Stimulated activated effector memory CD8-positive, alpha-beta T cell treated with anti-CD3 and anti-CD28 coated beads, Interleukin-12 subunit alpha, Interleukin-12 subunit beta, amount 100 ng/mL, for 72 hours (primary cell): ENCODE measurements around the gene RLN3.

Source experiments
- ATAC-seq: fragments of 150-1000 bp; cut with Tn5 transposase; 2 replicates; pipeline ENCODE4 v1.10.0; 2021
- DNase-seq, 2 donors: peaks; one replicate each; pipeline ENCODE4 v3.0.0; 2021 to 2022; ENCODE audit warnings: low spot score in 2 of 2
- H3K27ac Mint-ChIP-seq: one replicate; pipeline ENCODE4 v1.8.0; 2022; ENCODE audit warnings: mild to moderate bottlenecking, mixed read lengths
- H3K36me3 Mint-ChIP-seq: one replicate; pipeline ENCODE4 v1.8.0; 2022; ENCODE audit warnings: mild to moderate bottlenecking, mixed read lengths
- H3K4me1 Mint-ChIP-seq: one replicate; pipeline ENCODE4 v1.8.0; 2022; ENCODE audit warnings: mixed read lengths
- H3K4me3 Mint-ChIP-seq: one replicate; pipeline ENCODE4 v1.8.0; 2022; ENCODE audit warnings: mild to moderate bottlenecking, mixed read lengths
- H3K9me3 Mint-ChIP-seq: one replicate; pipeline ENCODE4 v1.8.0; 2022; ENCODE audit warnings: mixed read lengths

RLN3 gene, protein sequence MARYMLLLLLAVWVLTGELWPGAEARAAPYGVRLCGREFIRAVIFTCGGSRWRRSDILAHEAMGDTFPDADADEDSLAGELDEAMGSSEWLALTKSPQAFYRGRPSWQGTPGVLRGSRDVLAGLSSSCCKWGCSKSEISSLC

DNA sequence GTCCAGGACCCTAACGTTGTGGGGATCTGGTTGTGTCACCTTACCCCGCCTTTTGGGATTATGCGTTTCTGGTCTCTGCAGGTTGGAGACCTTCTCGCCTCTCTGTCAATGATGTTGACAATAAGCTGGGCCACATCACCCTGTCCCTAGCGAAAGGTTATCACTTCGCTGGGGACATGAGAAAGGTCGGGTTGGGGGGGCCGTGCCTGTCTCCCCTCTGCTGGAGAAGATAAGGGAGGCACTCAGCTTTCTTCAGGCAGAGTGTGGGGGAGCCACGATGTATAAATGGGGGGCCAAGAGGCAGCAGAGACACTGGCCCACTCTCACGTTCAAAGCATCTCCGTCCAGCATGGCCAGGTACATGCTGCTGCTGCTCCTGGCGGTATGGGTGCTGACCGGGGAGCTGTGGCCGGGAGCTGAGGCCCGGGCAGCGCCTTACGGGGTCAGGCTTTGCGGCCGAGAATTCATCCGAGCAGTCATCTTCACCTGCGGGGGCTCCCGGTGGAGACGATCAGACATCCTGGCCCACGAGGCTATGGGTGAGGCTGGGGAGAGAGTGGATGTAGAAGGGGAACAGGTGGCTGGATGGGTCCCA, at the start of gene RLN3:
Gene RLN3 (plus strand): TSS at position 293 of the 595 bp plus-strand sequence. CDS start 57 bp downstream, at position 350.
- Mint-ChIP-seq H3K36me3 (peaks cover 14% of the 10 kb centered on the region), H3K4me3 (no peak within 1 kb of the TSS), H3K4me1 (peaks cover 20% of the 10 kb centered on the region), H3K9me3 (no peaks in the 10 kb centered on the region), H3K27ac (peak within 1 kb of the TSS; percentile 6)
- DNase-seq, result no peak
- ATAC-seq, result no peak

DNA sequence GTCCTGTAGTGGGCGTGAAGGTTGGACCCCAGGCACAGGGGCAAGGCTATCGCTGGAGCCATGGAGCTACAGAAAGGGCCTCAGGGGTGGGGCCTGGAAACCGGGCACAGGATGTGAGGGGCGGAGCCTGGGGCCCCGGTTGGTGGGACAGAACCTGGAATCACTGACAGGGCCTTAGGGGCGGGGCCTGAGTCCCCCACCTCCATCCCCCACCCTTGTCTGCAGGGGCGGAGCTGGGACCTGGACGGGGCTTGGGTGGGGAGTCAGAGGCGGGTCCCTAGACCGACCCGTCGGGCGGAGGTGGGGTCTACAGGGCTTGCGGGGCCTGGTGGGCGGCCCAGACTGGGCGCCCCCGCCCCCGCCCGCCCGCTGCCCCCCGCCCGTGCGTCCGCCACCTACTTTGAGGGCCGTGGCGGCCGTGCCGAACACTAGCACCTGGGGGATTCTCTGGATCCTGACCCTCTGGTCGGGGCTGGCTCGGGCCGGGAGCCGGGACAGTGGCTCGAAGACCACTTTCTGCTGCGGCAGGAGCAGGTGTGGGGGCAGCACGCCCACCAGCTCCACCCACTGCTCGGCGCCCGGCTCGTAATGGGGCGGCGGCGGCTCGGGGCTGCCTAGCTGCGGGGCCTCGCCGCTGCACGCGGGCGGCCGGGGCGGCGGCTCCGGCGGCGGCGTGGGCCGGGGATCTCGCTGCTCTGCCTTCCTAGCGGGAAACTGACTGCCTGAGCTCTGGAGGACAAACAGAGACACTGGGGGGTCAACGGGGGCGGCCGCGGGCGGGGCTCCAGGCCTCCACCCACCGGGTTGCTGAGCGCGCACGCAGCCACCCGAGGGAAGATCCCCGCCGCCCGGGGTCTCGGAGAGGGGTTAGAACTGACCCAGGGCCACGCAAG, 49.4 kb upstream of the RLN3 start:
- H3K9me3 Mint-ChIP-seq, result no peaks in the 10 kb centered on the region
- peaks cover 15% of the 10 kb centered on the region for H3K4me1 Mint-ChIP-seq
- ATAC-seq (peak; percentile 53), DNase-seq (no peak)
- peak overlapping the region; percentile 74 for H3K27ac Mint-ChIP-seq
- H3K36me3 Mint-ChIP-seq, result peaks cover 25% of the 10 kb centered on the region
- peak overlapping the region; percentile 59 for H3K4me3 Mint-ChIP-seq

DNA sequence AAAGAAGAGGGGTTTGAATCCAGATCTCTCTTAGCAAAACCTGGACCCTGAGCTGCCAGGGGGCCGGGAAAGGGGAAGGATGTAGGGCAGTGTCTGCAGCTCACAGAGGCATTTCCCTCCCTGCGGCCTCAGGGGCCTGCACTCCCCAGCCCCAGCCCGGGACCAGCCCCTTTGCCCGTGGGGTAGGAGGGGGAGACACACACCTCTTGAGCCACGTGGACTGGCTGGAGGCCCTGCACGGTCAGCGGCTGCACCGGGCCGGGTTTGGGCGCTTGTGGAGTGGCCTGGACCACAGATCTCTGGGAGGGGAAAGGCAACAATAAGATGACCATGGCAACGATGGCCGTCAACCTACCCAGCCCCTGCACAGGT, 48.7 kb upstream of the RLN3 start:
- H3K4me3 Mint-ChIP-seq, result peak overlapping the region; percentile 59
- no peaks in the 10 kb centered on the region for H3K9me3 Mint-ChIP-seq
- DNase-seq (no peak), ATAC-seq (peak; percentile 2)
- peaks cover 19% of the 10 kb centered on the region for H3K36me3 Mint-ChIP-seq
- peak overlapping the region; percentile 37 for H3K27ac Mint-ChIP-seq
- H3K4me1 Mint-ChIP-seq, result peaks cover 9% of the 10 kb centered on the region

DNA sequence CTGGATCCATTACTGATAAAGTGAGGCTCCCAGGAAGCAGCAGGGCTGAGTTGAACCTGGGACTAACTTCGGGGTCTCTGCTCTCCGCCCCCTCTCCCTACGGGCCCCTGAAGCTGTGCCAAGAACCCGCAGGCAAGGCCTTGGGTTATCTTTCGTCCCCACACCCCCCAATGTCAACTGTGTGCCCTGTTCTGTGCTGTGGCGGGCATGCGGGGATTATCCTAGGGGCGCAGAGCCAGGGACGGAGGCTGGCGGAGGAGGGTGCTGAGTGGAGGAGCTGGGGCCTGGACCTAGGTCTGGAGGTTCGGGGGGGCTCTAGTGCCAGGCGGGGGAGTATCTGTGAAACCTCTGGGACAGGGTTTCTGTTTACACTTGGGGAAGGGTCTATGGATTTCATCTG, 48.3 kb upstream of the RLN3 start:
- H3K36me3 Mint-ChIP-seq, result peaks cover 17% of the 10 kb centered on the region
- peak overlapping the region; percentile 59 for H3K4me3 Mint-ChIP-seq
- DNase-seq, result no peak
- ATAC-seq, result no peak
- H3K4me1 Mint-ChIP-seq, result peaks cover 5% of the 10 kb centered on the region
- H3K27ac Mint-ChIP-seq, result peak overlapping the region; percentile 37
- no peaks in the 10 kb centered on the region for H3K9me3 Mint-ChIP-seq

DNA sequence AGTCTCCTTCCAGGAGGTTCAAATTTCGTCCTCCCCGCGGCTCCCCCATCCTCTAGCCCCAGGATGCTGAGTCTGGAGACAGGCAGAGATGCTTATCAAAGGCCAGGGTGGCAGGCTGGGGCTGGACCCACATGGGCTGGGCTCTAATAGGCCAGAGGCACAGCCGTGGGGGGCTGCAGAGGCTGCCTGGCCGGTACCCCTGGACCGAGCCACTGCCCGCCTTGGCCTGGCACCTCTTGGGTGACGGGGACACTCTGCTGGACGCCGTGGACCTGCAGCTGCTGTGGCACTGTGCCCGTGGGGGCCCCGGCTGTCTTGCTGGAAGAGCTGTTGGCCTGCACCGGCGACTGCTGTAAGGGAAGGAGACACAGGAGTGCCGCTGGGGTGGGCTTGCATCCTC, 47.6 kb upstream of the RLN3 start:
- no peak for DNase-seq
- ATAC-seq, result no peak
- Mint-ChIP-seq H3K4me1 (peaks cover 8% of the 10 kb centered on the region), H3K27ac (no peak overlapping the region), H3K9me3 (no peaks in the 10 kb centered on the region), H3K4me3 (no peak overlapping the region), H3K36me3 (peaks cover 12% of the 10 kb centered on the region)

DNA sequence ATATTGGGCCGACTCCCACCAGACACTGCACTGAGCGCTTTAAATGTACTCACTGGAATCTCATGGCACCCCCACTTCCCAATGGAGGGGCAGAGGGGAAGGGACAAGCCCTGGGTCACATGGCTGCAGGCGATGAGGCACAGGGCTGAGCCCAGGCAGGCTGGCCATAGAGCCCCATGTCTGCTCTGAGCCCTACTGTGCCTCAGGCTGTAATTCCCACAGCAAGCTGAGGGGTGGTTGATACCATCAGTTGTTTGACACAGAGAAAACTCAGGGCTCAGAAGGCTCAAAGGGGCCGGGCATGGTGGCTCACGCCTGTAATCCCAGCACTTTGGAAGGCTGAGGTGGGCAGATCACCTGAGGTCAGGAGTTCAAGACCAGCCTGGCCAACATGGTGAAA, 46.9 kb upstream of the RLN3 start:
- no peaks in the 10 kb centered on the region for H3K9me3 Mint-ChIP-seq
- H3K27ac Mint-ChIP-seq, result no peak overlapping the region
- no peak overlapping the region for H3K4me3 Mint-ChIP-seq
- peaks cover 5% of the 10 kb centered on the region for H3K36me3 Mint-ChIP-seq
- no peak for DNase-seq
- ATAC-seq, result no peak
- peaks cover 15% of the 10 kb centered on the region for H3K4me1 Mint-ChIP-seq

DNA sequence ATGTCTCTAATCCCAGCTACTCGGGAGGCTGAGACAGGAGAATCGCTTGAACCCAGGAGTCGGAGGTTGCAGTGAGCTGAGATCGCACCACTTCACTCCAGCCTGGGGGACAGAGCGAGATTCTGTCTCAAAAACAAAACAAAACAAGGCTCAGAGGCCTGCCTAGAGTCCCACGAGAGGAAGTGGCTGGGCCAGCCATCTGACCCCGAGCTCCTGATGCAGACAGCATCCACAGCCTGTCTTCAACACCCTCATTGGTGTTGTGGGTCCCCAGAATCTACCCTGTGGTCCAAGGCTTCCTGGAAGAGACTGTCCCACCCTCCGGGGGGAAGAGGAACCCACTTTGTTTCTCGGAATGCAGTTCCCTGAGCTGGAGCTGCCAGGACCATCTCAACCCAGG, 46.5 kb upstream of the RLN3 start:
- DNase-seq, result no peak
- no peak for ATAC-seq
- Mint-ChIP-seq H3K27ac (no peak overlapping the region), H3K9me3 (no peaks in the 10 kb centered on the region), H3K4me1 (peaks cover 19% of the 10 kb centered on the region), H3K4me3 (no peak overlapping the region), H3K36me3 (peaks cover 6% of the 10 kb centered on the region)

DNA sequence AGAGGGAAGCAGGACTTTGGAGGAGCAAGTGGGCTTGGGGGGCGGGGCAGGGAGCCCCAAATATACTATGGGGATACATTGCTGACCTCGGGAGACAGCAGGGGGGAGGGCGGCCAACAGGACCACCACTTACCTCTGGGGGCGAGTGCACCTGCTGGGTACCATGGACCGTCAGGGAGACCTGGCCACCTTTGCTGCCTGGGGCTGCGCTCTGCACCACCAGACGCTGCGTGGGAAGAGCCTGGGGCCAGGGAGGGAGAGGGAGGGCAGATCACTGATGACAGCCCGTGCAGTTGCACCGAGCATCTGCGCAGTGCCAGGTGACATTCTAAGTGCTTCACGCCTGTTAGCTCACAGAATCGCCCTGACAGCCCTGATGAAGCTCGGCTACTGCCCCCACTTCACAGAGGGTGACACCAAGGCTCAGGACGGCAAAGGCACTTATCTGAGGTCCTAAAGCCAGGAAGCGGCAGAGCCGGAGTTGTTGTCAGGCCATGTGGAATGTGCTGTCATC, 45.9 kb upstream of the RLN3 start:
- peaks cover 25% of the 10 kb centered on the region for H3K4me1 Mint-ChIP-seq

DNA sequence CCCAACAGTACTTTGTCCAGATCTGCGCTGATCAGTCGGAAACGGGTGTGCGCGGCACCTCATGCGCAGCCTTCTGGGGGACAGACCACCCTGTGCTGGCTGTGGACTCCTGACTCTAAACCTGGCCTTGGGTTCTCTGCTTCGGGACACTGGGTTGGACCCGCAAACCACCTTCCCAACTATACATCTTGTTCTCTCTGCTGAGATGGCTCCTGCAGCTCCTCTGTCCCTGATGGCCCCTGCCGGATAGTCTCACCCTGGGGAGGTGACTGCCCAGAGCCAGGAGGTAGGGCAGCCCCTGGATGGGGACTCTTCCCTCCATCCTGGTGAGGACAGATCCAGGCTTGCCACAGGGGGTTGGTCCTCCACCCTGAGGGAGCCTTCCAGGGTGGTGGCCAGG, 45.2 kb upstream of the RLN3 start:
- peaks cover 32% of the 10 kb centered on the region for H3K4me1 Mint-ChIP-seq
- no peaks in the 10 kb centered on the region for H3K9me3 Mint-ChIP-seq
- ATAC-seq (no peak), DNase-seq (no peak)
- H3K27ac Mint-ChIP-seq, result peak overlapping the region; percentile 14
- H3K36me3 Mint-ChIP-seq, result peaks cover 16% of the 10 kb centered on the region
- no peak overlapping the region for H3K4me3 Mint-ChIP-seq

More for the DNA sequence above, 45.9 kb upstream of the RLN3 start:
- H3K36me3 Mint-ChIP-seq, result peaks cover 11% of the 10 kb centered on the region
- H3K27ac Mint-ChIP-seq, result no peak overlapping the region
- DNase-seq (no peak), ATAC-seq (no peak)
- H3K9me3 Mint-ChIP-seq, result no peaks in the 10 kb centered on the region
- no peak overlapping the region for H3K4me3 Mint-ChIP-seq

DNA sequence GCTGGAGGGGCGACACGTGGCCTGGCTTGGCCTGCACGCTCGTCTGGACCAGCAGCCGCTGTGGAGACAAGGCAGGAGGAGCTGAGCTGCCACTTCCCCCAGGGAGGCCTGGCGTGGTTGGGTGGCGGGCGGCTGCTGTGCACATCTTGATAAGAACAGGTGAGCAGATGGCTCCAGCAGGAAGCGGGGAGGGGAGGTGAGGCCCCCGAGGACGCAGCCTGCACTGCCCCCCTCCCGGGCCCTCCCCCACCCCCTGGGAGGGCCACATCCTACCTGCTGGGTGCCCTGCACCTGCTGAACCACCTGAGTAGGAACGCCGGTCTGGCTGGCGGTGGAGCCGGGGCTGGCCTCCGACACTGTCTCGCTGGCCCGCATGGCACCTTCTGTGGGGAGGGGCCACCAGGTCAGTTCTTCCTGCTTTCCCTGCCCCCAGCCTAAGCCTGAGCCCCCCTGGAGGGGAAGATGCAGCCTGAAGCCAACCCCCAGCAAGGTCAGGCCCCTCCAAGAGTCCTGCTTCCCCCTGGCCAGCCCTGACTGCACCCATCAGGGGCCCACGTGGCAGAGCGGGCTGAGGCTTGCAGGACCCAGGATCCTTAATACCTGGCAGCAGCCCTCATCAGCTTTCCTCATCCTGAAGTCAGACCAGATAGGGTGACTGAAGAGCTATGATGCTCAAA, 44.6 kb upstream of the RLN3 start:
- H3K27ac Mint-ChIP-seq, result peak overlapping the region; percentile 14
- ATAC-seq, result no peak
- H3K9me3 Mint-ChIP-seq, result no peaks in the 10 kb centered on the region
- peaks cover 17% of the 10 kb centered on the region for H3K36me3 Mint-ChIP-seq
- no peak for DNase-seq
- no peak overlapping the region for H3K4me3 Mint-ChIP-seq
- peaks cover 38% of the 10 kb centered on the region for H3K4me1 Mint-ChIP-seq

DNA sequence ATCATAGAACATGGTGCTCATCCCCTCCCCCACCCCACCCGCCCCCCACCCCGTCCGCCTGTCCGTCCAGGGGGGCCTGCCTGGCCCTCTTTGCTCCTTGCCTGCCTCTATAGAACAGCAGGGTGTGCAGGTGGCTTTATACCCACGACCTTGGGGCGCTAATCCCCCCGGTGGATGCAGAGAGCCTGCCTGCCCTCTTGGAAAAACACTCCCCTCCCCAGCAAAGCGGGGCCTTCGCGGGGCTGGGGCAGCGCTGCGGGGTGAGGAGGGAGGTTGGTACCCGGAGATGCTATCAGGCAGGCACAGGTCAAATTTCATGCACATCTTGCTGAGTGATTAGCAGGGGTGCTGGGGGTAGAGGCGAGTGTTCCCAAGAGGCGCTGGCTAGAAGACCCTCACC, 43.8 kb upstream of the RLN3 start:
- Mint-ChIP-seq H3K36me3 (peaks cover 25% of the 10 kb centered on the region), H3K4me3 (no peak overlapping the region), H3K9me3 (no peaks in the 10 kb centered on the region), H3K27ac (no peak overlapping the region), H3K4me1 (peaks cover 46% of the 10 kb centered on the region)
- ATAC-seq (no peak), DNase-seq (no peak)

DNA sequence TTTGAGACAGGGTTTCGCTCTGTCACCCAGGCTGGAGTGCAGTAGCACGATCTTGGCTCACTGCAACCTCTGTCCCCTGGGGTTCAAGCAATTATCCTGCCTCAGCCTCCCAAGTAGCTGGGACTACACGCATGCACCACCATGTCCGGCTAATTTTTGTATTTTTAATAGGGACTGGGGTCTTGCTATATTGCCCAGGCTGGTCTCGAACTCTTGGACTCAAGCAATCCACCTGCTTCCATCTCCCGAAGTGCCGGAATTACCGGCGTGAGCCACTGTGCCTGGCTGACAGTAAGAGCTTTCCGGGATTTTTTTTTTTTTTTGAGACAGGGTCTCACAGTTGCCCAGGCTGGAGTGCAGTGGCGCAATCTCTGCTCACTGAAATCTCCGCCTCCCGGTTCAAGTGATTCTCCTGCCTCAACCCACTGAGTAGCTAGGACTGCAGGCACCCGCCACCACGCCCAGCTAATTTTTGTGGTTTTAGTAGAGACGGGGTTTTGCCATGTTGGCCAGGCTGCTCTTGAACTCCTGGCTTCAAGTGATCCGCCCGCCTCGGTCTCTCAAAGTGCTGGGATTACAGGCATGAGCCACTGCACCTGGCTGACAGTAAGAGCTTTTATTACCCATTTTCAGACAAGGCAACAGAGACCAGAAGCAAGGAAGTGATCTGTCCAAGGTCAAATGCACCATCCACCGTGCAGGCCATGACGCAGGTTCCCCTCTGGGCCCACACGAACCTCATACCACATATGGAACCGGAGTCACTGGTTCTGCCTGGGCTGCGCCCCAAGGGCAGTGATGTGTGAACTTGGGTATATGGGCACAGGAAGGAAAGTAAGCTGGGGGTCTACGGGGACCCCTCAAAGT, 42.8 kb upstream of the RLN3 start:
- ATAC-seq, result no peak
- peaks cover 50% of the 10 kb centered on the region for H3K4me1 Mint-ChIP-seq
- DNase-seq, result no peak

DNA sequence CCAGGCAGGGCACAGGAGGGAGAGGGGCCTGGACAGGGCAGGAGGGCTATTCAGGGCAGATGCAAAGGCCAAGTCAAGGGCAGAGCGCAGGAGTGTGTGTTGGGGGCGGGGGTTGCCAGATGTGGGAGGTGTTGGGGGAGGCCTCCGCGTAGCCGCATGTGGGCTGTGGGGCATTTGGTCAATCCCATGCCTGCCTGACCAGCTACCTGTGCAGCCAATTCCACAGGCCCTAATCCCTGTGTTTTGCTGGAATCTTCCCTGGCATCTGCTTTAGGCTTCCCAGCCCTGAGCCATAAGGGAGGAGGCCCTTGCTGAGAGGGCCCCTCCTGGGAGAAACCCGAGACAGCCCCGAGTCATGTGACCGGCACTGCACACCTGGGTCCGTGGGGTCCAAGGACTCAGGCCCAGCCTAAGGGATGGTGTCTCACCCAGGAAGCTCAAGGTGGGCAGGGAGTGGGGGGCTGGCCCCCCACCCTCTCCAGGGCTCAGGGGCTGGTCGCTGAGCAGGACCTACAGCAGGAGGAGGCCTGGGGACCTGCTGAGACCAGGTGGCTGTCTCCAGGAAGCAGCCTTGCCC, 42.1 kb upstream of the RLN3 start:
- peak; percentile 1 for ATAC-seq
- Mint-ChIP-seq H3K4me1 (peaks cover 51% of the 10 kb centered on the region), H3K27ac (peak overlapping the region; percentile 98), H3K36me3 (peaks cover 25% of the 10 kb centered on the region), H3K9me3 (no peaks in the 10 kb centered on the region), H3K4me3 (peak overlapping the region; percentile 72)
- no peak for DNase-seq

More for the DNA sequence above, 42.8 kb upstream of the RLN3 start:
- H3K27ac Mint-ChIP-seq, result peak overlapping the region; percentile 98
- H3K4me3 Mint-ChIP-seq, result peak overlapping the region; percentile 72
- H3K36me3 Mint-ChIP-seq, result peaks cover 25% of the 10 kb centered on the region
- no peaks in the 10 kb centered on the region for H3K9me3 Mint-ChIP-seq

DNA sequence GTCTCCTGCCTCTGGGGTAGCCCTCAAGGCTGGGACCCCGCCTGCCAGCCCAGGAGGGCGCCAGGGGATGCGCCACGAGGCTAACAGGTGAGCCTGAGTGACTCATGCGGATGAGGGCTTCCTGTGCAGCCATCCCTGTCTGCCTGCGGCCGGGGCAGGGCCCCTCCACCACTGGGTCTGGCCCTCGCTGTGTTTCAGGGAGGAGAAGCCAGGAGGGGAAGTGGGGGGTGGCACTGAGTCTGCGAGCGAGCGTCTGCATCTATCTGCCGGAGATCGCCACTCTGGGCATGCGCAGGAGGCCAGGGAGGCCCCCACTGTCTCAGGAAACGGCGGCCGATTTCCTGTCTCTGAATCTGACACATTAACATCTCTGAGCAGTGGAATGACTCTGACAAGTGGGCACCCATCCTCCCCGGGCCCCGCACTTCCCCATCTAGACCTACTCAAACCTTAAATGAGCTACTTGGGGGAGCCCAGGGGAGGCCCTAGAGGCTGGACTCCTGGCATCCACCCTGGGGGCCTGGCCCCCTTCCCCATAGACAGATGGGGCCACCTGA, 41.5 kb upstream of the RLN3 start:
- ATAC-seq (peak; percentile 95), DNase-seq (peak; percentile 93 to 99)
- H3K36me3 Mint-ChIP-seq, result peaks cover 25% of the 10 kb centered on the region
- H3K4me1 Mint-ChIP-seq, result peaks cover 51% of the 10 kb centered on the region
- peak overlapping the region; percentile 98 for H3K27ac Mint-ChIP-seq
- H3K4me3 Mint-ChIP-seq, result peak overlapping the region; percentile 72
- no peaks in the 10 kb centered on the region for H3K9me3 Mint-ChIP-seq
